GM21528 (cell line): ENCODE results near the gene RASA2.
"Not testable (repeated sequence)": the region's sequence is repeated elsewhere in the genome, so short reads cannot be mapped to it uniquely, and the experiment has no call there.

Experiments used
- ATAC-seq: cut with Tn5 transposase; IDR thresholded peaks from one replicate; pipeline ENCODE4 v1.9.1; 2021; ENCODE audit warnings: mild to moderate bottlenecking, moderate library complexity; ENCODE audit not compliant: unreplicated experiment, low FRiP score

Gene RASA2

GRCh38 chr3:141493184-141493583 lies 6.4 kb downstream of the RASA2 start:
- no peak for ATAC-seq

GRCh38 chr3:141497589-141497988 lies 10.8 kb downstream of the RASA2 start:
- ATAC-seq, result not testable (repeated sequence)

GRCh38 chr3:141498598-141499223 lies 11.9 kb downstream of the RASA2 start:
- ATAC-seq, result peak; percentile 96

- peak; percentile 13 for ATAC-seq
Observed at GRCh38 chr3:141499284-141499683, 12.5 kb downstream of the RASA2 start.

- ATAC-seq, result no peak
Observed at GRCh38 chr3:141499965-141500364, 13.1 kb downstream of the RASA2 start.

- ATAC-seq, result no peak
Observed at GRCh38 chr3:141500397-141500796, 13.6 kb downstream of the RASA2 start.

GRCh38 chr3:141505166-141505565 lies 18.3 kb downstream of the RASA2 start:
- no peak for ATAC-seq

GRCh38 chr3:141506071-141506470 lies 19.2 kb downstream of the RASA2 start:
- ATAC-seq, result no peak

- no peak for ATAC-seq
Observed at GRCh38 chr3:141507392-141508066, 20.7 kb downstream of the RASA2 start.

GRCh38 chr3:141508067-141508436 lies 21.2 kb downstream of the RASA2 start:
- no peak for ATAC-seq

GRCh38 chr3:141511361-141511760 lies 24.5 kb downstream of the RASA2 start:
- ATAC-seq, result no peak

GRCh38 chr3:141514382-141514781 lies 27.6 kb downstream of the RASA2 start:
- no peak for ATAC-seq

- ATAC-seq, result no peak
Observed at GRCh38 chr3:141519587-141519986, 32.8 kb downstream of the RASA2 start.

GRCh38 chr3:141521781-141522180 lies 35.0 kb downstream of the RASA2 start:
- no peak for ATAC-seq

GRCh38 chr3:141523615-141524375 lies 37.0 kb downstream of the RASA2 start:
- ATAC-seq, result no peak

- no peak for ATAC-seq
Observed at GRCh38 chr3:141524988-141525387, 38.2 kb downstream of the RASA2 start.

GRCh38 chr3:141525814-141526213 lies 39.0 kb downstream of the RASA2 start:
- no peak for ATAC-seq

- no peak for ATAC-seq
Observed at GRCh38 chr3:141526709-141527108, 39.9 kb downstream of the RASA2 start.

- no peak for ATAC-seq
Observed at GRCh38 chr3:141528800-141529199, 42.0 kb downstream of the RASA2 start.

- ATAC-seq, result no peak
Observed at GRCh38 chr3:141529256-141529655, 42.4 kb downstream of the RASA2 start.

GRCh38 chr3:141529717-141530414 lies 43.0 kb downstream of the RASA2 start:
- ATAC-seq, result no peak
